ENCODE measurements around the gene STK39.

STK39 gene

DNA sequence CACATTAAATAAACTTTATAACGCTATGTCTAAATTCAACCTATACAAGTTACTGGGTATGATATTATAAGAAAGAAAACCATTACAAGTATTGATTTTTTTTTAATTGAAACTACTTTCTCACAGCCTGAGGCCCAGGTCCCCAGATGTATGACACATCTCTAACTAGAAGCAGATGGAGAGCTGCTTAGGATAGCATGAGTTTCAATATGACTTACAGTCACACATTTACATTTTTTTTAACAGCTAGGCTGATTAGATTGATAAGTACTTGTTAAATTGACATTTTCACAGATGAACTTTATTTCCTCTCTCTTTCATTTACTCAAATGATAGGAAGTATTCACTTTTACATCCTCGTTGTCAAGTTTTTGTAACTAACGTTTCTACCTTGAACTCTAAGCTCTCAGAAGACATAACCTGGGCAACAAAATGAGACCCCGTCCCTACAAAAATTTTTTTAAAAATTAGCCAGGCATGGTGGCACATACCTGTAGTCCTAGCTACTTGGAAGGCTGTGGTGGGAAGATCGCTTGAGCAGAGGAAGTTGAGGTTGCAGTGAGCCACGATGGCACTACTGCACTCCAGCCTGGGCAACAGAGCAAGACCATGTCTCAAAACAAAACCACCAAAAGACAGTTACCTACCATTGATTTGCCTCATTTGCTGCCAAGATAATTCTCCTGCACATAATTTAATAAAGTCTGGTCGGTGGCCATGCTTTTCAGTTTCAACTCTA, 52.4 kb downstream of the STK39 start:
- TF ChIP-seq, protein P1, sequence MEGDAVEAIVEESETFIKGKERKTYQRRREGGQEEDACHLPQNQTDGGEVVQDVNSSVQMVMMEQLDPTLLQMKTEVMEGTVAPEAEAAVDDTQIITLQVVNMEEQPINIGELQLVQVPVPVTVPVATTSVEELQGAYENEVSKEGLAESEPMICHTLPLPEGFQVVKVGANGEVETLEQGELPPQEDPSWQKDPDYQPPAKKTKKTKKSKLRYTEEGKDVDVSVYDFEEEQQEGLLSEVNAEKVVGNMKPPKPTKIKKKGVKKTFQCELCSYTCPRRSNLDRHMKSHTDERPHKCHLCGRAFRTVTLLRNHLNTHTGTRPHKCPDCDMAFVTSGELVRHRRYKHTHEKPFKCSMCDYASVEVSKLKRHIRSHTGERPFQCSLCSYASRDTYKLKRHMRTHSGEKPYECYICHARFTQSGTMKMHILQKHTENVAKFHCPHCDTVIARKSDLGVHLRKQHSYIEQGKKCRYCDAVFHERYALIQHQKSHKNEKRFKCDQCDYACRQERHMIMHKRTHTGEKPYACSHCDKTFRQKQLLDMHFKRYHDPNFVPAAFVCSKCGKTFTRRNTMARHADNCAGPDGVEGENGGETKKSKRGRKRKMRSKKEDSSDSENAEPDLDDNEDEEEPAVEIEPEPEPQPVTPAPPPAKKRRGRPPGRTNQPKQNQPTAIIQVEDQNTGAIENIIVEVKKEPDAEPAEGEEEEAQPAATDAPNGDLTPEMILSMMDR (IDR thresholded peaks at IDR 0.05; ENCODE audit: extremely low read depth, missing control alignments), result no peak
- peak; percentile 65 for DNase-seq (ENCODE audit: low spot score)

DNA sequence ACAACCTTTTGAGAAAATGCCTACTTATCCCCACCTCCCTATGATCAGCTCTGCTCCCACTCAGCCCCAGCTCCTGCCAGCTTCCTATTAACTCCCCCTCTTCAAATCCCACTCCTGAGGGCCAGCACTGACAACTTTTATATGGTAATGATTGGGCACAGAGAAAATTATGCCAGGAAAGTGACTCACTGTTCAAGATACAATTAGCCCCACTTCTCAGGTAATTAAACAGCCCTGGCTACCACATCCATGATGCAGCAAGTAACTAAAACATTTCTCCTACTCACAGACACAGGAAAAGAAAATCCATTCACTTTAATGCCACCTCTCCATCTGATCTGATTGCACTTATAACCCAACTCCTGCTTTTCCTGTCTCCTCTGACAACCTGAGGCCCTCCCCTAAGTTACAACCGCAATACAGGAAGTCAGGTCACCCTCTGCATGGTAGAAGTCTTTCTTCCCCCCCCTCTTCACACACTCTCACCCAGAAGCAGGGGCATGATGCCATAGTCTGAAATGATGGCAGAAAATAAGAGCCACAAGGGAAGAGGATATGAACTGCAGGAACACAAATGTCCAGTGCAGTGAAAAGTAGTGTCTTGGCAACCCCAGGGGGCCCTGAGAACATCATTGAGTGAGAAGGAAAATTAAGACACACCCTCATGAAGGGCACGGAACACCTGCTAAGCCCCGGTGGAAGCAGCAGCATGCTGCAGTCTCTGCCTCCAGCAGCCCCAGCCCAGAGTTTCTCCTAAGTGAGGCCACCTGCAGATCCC, 54.4 kb downstream of the STK39 start:
- TF ChIP-seq, protein P1 (IDR thresholded peaks at IDR 0.05; ENCODE audit: extremely low read depth, missing control alignments), result no peak
- DNase-seq (ENCODE audit: low spot score), result no peak

DNA sequence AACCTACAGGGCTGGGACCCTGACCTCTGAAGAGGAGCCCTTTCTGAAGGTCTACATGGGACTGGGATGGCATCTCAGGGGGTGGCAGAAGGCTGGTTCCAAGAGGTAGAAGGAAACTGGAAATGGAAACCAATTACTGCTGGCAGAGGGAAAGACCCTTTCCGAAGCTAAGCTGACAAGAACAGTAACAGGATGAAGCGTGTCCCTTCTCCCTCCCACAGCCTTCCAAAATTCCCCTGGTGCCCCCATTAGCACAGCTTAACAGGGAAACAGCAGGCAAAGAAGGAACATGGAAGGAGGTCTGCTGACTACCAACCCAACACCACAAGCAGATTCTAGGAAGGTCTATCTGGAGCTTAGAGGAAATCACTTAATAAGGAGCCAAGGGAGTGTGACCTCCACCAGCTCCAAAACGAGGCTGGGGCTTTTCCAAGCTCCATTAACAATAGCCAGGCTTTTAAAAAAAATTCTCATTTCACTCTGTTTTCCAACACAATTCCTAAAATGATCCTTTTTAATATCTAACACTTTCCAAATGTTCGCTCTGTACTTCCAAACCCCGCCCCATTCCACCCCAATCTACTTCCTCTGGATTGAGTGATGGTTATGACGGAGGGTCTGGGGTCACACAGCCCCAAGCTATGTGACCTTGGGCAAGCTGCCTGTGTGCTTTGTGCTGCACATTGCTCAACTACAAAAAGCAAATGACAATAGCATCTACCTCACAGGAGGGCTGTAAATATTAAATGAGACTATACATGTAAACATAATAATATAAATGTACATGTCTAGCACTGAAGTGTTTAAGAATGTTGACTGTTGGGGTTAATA, 55.2 kb downstream of the STK39 start:
- TF ChIP-seq, protein P1 (IDR thresholded peaks at IDR 0.05; ENCODE audit: extremely low read depth, missing control alignments), result no peak
- DNase-seq (ENCODE audit: low spot score), result no peak

DNA sequence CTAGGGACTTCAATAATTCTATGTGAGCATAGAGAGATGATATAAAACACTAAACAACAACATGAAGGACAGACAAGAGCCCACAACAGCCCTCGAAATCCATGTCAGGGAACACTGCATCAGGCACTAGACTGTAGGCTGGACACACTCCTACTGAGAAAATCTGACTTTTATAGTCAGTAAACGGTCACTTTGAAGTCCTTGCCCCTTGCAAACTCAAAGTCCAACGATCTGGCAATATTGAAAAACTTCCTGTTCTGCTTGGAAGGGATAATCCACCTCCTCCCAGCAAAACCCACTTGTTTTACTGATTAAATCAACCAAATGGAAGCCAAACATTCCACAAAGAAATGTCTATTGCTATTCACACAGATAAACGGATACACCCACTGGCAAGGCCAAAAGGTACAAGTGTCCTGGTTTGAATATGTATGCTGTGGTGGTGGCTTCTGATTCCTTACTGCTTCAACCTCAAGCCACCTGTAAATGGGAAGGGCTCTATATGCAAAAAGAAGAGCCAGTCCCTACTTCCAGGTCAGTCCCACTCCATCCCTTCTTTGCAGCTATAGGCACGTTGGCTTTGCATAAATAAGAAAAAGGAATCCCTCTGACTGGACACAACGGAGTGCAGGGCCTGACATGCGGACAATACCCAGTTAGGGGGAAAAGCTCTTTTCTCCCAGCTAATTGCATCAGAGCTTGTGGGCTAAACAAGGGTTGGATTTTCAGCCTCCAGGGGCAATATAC, 56.6 kb downstream of the STK39 start:
- TF ChIP-seq, protein P1 (IDR thresholded peaks at IDR 0.05; ENCODE audit: extremely low read depth, missing control alignments), result no peak
- DNase-seq (ENCODE audit: low spot score), result no peak

DNA sequence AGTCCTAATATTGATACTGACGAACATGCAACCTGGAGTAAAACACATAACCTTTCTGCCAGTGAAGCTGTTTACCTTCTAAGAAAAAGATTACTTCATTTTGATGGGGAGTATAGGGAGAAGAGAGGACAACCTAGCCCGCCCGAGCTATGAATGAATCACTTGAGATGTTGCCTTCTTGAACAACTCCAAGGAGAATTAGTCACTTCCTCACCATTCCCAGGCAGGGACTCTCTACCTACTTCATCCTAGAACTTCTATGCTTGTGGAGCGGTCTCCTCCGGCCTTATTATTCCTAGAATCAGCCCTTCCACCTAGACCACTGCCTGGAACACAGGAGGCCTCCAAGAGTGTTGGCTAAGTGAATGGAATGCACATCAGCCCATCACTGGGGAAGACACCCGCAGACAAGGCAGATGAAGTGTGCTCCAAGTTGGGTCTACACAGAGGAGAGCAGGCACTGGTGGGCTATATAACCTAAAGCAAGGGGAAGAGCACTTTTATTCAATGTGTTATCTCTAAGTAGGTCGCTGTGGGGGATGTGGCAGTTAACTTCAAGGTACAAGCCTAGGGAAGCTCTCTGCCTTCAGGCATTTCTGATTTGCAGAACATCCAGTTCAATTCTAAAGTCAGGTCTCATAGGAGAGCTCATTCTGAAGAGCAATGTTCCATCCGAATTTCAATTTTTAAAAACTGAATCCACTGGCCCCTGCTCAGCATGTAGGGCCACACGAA, 57.4 kb downstream of the STK39 start:
- TF ChIP-seq, protein P1 (IDR thresholded peaks at IDR 0.05; ENCODE audit: extremely low read depth, missing control alignments), result no peak
- DNase-seq (ENCODE audit: low spot score), result no peak

DNA sequence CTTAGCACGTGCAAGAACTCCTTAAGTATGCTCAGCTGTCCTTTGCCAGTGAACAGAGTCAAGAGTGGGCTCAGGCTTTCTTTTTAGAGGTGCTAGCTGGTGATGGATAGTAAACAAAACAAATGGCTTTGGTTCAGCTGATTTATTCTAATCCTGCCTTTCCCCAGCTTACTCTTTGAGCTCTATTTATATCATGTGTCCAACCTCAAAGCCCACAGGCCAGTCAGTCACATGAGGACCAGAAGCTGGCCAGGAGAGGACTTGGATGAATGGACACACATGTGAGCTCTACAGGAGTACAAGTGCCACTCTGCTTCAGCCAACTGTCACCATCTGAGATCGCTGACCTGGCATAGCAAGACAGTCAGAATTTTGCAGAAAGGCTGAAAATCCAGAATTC, 59.4 kb downstream of the STK39 start:
- DNase-seq (ENCODE audit: low spot score), result no peak
- TF ChIP-seq, protein P1 (IDR thresholded peaks at IDR 0.05; ENCODE audit: extremely low read depth, missing control alignments), result no peak

Measured in GM20000 (cell line).